Panc1 (cell line): ENCODE results near the gene FAM200B.

ENCODE experiments used
- POLR2AphosphoS5 ChIP-seq: IDR thresholded peaks from 2 replicates; pipeline ENCODE4 v1.6.1; 2012; ENCODE audit warnings: mild to moderate bottlenecking, low read depth, low read length, moderate library complexity
- SIN3A ChIP-seq: IDR thresholded peaks from 2 replicates; pipeline ENCODE4 v1.6.1; 2012; ENCODE audit warnings: low read depth, mild to moderate bottlenecking, low read length, moderate library complexity, borderline replicate concordance; ENCODE audit not compliant: insufficient read depth
- TCF7L2 ChIP-seq: IDR thresholded peaks from 2 replicates; pipeline ENCODE4 v1.6.1; 2011; ENCODE audit warnings: mild to moderate bottlenecking, low read depth, low read length, inconsistent platforms
- TF ChIP-seq, protein P1 (sequence below): fragments of 450-650 bp; IDR thresholded peaks from 2 replicates; pipeline ENCODE4 v1.5.1; 2017; ENCODE audit warnings: mild to moderate bottlenecking
- TF ChIP-seq, protein P2 (sequence below), 2 experiments: IDR thresholded peaks; 2 replicates each; pipeline ENCODE4 v1.6.1; 2011 to 2012; ENCODE audit warnings: low read depth in 2 of 2, control low read depth in 1 of 2, low read length in 1 of 2, mild to moderate bottlenecking in 1 of 2, moderate library complexity in 1 of 2; ENCODE audit not compliant: insufficient read depth in 1 of 2

DNA sequence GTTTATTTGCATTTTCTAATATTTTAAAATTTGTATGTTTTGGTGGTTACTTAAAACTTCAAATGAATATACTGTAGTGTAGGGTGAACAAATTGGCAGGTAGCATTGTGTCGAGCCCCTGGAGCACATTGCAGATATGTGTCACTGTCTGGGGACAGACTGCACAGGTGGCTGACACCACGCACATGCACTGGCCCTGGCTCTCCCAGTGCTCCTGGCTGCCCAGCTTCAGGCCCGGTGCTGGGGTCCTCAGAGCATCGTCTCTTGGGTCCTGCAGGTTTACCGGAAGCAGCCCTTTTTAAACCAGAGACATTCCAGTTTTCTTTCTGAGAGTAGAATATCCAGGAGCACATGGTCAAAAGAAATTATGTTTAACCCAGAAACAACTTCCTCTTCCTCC is 36.8 kb downstream of the FAM200B start:
- TF ChIP-seq, protein P1, sequence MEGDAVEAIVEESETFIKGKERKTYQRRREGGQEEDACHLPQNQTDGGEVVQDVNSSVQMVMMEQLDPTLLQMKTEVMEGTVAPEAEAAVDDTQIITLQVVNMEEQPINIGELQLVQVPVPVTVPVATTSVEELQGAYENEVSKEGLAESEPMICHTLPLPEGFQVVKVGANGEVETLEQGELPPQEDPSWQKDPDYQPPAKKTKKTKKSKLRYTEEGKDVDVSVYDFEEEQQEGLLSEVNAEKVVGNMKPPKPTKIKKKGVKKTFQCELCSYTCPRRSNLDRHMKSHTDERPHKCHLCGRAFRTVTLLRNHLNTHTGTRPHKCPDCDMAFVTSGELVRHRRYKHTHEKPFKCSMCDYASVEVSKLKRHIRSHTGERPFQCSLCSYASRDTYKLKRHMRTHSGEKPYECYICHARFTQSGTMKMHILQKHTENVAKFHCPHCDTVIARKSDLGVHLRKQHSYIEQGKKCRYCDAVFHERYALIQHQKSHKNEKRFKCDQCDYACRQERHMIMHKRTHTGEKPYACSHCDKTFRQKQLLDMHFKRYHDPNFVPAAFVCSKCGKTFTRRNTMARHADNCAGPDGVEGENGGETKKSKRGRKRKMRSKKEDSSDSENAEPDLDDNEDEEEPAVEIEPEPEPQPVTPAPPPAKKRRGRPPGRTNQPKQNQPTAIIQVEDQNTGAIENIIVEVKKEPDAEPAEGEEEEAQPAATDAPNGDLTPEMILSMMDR, result no peak
- TF ChIP-seq POLR2AphosphoS5 (no peak), SIN3A (no peak), TCF7L2 (no peak)
- TF ChIP-seq, protein P2, sequence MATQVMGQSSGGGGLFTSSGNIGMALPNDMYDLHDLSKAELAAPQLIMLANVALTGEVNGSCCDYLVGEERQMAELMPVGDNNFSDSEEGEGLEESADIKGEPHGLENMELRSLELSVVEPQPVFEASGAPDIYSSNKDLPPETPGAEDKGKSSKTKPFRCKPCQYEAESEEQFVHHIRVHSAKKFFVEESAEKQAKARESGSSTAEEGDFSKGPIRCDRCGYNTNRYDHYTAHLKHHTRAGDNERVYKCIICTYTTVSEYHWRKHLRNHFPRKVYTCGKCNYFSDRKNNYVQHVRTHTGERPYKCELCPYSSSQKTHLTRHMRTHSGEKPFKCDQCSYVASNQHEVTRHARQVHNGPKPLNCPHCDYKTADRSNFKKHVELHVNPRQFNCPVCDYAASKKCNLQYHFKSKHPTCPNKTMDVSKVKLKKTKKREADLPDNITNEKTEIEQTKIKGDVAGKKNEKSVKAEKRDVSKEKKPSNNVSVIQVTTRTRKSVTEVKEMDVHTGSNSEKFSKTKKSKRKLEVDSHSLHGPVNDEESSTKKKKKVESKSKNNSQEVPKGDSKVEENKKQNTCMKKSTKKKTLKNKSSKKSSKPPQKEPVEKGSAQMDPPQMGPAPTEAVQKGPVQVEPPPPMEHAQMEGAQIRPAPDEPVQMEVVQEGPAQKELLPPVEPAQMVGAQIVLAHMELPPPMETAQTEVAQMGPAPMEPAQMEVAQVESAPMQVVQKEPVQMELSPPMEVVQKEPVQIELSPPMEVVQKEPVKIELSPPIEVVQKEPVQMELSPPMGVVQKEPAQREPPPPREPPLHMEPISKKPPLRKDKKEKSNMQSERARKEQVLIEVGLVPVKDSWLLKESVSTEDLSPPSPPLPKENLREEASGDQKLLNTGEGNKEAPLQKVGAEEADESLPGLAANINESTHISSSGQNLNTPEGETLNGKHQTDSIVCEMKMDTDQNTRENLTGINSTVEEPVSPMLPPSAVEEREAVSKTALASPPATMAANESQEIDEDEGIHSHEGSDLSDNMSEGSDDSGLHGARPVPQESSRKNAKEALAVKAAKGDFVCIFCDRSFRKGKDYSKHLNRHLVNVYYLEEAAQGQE (IDR thresholded peaks at IDR 0.05; ENCODE audit: insufficient read depth in 1 of 2, low read depth in 2 of 2, low read length in 1 of 2), result no peak
